Measurements from ENCODE around the gene STAT5B. TPM values are rescaled to one million over a fixed set of nuclear protein-coding genes. Genes with fewer than 3 reads are reported as not detected.
A peak's percentile ranks its signal among the peaks of the same experiment; 100 is the strongest.
"Not testable (repeated sequence)": the region's sequence is repeated elsewhere in the genome, so short reads cannot be mapped to it uniquely, and the experiment has no call there.

STAT5B gene
- total and polyA plus RNA-seq, 4 experiments from 2014 or later: 91.3 to 261 (median 195) TPM

- H3K9me3 ChIP-seq (ENCODE audit: control insufficient read depth in 1 of 2, low read length in 2 of 2): no peaks in the 10 kb centered on the region
- Mint-ChIP-seq H3K4me1 (peaks cover 6 to 27% (median 16%) of the 10 kb centered on the region in 4 donors), H3K27me3 (no peaks in the 10 kb centered on the region), H3K27ac (peak overlapping the region in 6 of 7 donors; percentile 39 to 91 (median 60)), H3K9me3 (no peaks in the 10 kb centered on the region), H3K4me3 (peak overlapping the region in 2 of 8 donors; percentile 17 to 35), H3K36me3 (peaks cover 52 to 75% of the 10 kb centered on the region in 2 donors)
- H3K27ac ChIP-seq (ENCODE audit: low read depth, low read length): no peak overlapping the region
- intact Hi-C loops (cut with micrococcal nuclease): no loop called here
- H3K27me3 ChIP-seq (ENCODE audit: insufficient read depth, low read length): no peaks in the 10 kb centered on the region
- peaks cover 75% of the 10 kb centered on the region for H3K36me3 ChIP-seq (ENCODE audit: insufficient read depth, low read length)
- POLR2A ChIA-PET (ENCODE audit: partially characterized antibody): interaction anchor here (4.2 kb wide), 1 partner anchor 16 kb away, joined by 19 read pairs; the partner anchor contains the start of gene STAT5A
- no peak for DNase-seq
- no peak overlapping the region for H3K4me3 ChIP-seq (ENCODE audit: low read length in 2 of 2)
- CTCF ChIA-PET (ENCODE audit: partially characterized antibody): interaction anchor here (0.8 to 3.2 kb wide), 4 partner anchors 8 to 82 kb away, joined by 3 to 18 read pairs (median 7); no protein-coding TSS in a partner anchor
- H3K4me1 ChIP-seq (ENCODE audit: insufficient read depth, low read length): peaks cover 7% of the 10 kb centered on the region
These were observed 28.2 kb upstream of the STAT5B start for GRCh38 chr17:42304187-42305030.

GRCh38 chr17:42303694-42304093 is 27.5 kb upstream of the STAT5B start:
- CTCF ChIA-PET (ENCODE audit: partially characterized antibody): interaction anchor here (0.8 to 3.2 kb wide), 3 partner anchors 9 to 36 kb away, joined by 3 to 18 read pairs (median 4); no protein-coding TSS in a partner anchor
- no peaks in the 10 kb centered on the region for H3K27me3 Mint-ChIP-seq
- DNase-seq: no peak
- H3K27me3 ChIP-seq (ENCODE audit: insufficient read depth, low read length): no peaks in the 10 kb centered on the region
- no peaks in the 10 kb centered on the region for H3K9me3 ChIP-seq (ENCODE audit: control insufficient read depth in 1 of 2, low read length in 2 of 2)
- H3K4me1 ChIP-seq (ENCODE audit: insufficient read depth, low read length): peaks cover 7% of the 10 kb centered on the region
- H3K4me3 ChIP-seq (ENCODE audit: low read length in 2 of 2): no peak overlapping the region
- POLR2A ChIA-PET (ENCODE audit: partially characterized antibody): interaction anchor here (0.6 to 4.2 kb wide), 3 partner anchors 8 to 112 kb away, joined by 3 to 19 read pairs (median 3); partner anchors contain the start of gene STAT5A
- peak overlapping the region in 3 of 7 donors; percentile 61 to 70 (median 68) for H3K27ac Mint-ChIP-seq
- no peak overlapping the region for H3K4me3 Mint-ChIP-seq
- H3K36me3 ChIP-seq (ENCODE audit: insufficient read depth, low read length): peaks cover 74% of the 10 kb centered on the region
- intact Hi-C loops (cut with micrococcal nuclease): no loop called here
- H3K4me1 Mint-ChIP-seq: peaks cover 6 to 27% (median 15%) of the 10 kb centered on the region in 4 donors
- no peaks in the 10 kb centered on the region for H3K9me3 Mint-ChIP-seq
- no peak overlapping the region for H3K27ac ChIP-seq (ENCODE audit: low read depth, low read length)
- peaks cover 52 to 71% of the 10 kb centered on the region in 2 donors for H3K36me3 Mint-ChIP-seq

DNA sequence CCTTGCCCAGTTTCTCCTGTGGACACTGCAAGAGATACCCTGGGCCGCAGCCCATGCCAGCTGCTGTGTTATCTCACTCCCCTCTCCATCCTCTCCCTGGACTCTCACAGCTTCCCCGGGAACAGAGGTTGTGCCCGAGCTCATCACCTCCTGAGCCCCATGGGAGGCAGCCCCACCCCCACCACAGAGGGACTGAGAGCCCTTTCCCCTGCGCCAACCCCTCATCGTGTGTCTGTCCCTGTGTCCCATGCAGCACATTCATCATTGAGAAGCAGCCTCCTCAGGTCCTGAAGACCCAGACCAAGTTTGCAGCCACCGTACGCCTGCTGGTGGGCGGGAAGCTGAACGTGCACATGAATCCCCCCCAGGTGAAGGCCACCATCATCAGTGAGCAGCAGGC is 24.8 kb upstream of the STAT5B start:
- H3K4me1 ChIP-seq (ENCODE audit: insufficient read depth, low read length): peaks cover 6% of the 10 kb centered on the region
- Mint-ChIP-seq H3K27me3 (no peaks in the 10 kb centered on the region), H3K4me1 (peaks cover 5 to 25% (median 14%) of the 10 kb centered on the region in 4 donors), H3K9me3 (no peaks in the 10 kb centered on the region), H3K4me3 (no peak overlapping the region), H3K27ac (peak overlapping the region in 2 of 7 donors; percentile 42 to 67), H3K36me3 (peaks cover 48 to 63% of the 10 kb centered on the region in 2 donors)
- H3K4me3 ChIP-seq (ENCODE audit: low read length in 2 of 2): no peak overlapping the region
- no peak for DNase-seq
- peaks cover 61% of the 10 kb centered on the region for H3K36me3 ChIP-seq (ENCODE audit: insufficient read depth, low read length)
- H3K27me3 ChIP-seq (ENCODE audit: insufficient read depth, low read length): no peaks in the 10 kb centered on the region
- ChIA-PET CTCF (ENCODE audit: partially characterized antibody) (interaction anchor here (1.0 to 3.2 kb wide), 2 partner anchors 11 to 78 kb away, joined by 3 to 18 read pairs; no protein-coding TSS in a partner anchor), POLR2A (ENCODE audit: partially characterized antibody) (interaction anchor here (4.2 kb wide), 1 partner anchor 12 kb away, joined by 19 read pairs; the partner anchor contains the start of gene STAT5A)
- H3K27ac ChIP-seq (ENCODE audit: low read depth, low read length): no peak overlapping the region
- intact Hi-C loops (cut with micrococcal nuclease): no loop called here
- H3K9me3 ChIP-seq (ENCODE audit: control insufficient read depth in 1 of 2, low read length in 2 of 2): no peaks in the 10 kb centered on the region

GRCh38 chr17:42299913-42300312 is 23.7 kb upstream of the STAT5B start:
- H3K27ac Mint-ChIP-seq; H3K4me3 ChIP-seq (ENCODE audit: low read length in 2 of 2); H3K27me3 Mint-ChIP-seq; DNase-seq; H3K27ac ChIP-seq (ENCODE audit: low read depth, low read length); H3K27me3 ChIP-seq (ENCODE audit: insufficient read depth, low read length); H3K9me3 ChIP-seq (ENCODE audit: control insufficient read depth in 1 of 2, low read length in 2 of 2); H3K4me3 Mint-ChIP-seq; intact Hi-C loops (cut with micrococcal nuclease); H3K9me3 Mint-ChIP-seq; CTCF ChIA-PET (ENCODE audit: partially characterized antibody); H3K4me1 ChIP-seq (ENCODE audit: insufficient read depth, low read length): not testable (repeated sequence)
- H3K4me1 Mint-ChIP-seq: peaks cover 5 to 21% (median 15%) of the 10 kb centered on the region in 4 donors
- H3K36me3 Mint-ChIP-seq: peaks cover 56 to 71% of the 10 kb centered on the region in 2 donors
- H3K36me3 ChIP-seq (ENCODE audit: insufficient read depth, low read length): peaks cover 66% of the 10 kb centered on the region
- POLR2A ChIA-PET (ENCODE audit: partially characterized antibody): interaction anchor here (0.5 kb wide), 1 partner anchor 13 kb away, joined by 3 read pairs; no protein-coding TSS in a partner anchor

- DNase-seq; H3K9me3 Mint-ChIP-seq; H3K9me3 ChIP-seq (ENCODE audit: control insufficient read depth in 1 of 2, low read length in 2 of 2); H3K4me3 Mint-ChIP-seq; H3K27me3 ChIP-seq (ENCODE audit: insufficient read depth, low read length); intact Hi-C loops (cut with micrococcal nuclease); H3K4me3 ChIP-seq (ENCODE audit: low read length in 2 of 2); H3K27ac Mint-ChIP-seq; H3K27ac ChIP-seq (ENCODE audit: low read depth, low read length); H3K4me1 ChIP-seq (ENCODE audit: insufficient read depth, low read length); H3K27me3 Mint-ChIP-seq: not testable (repeated sequence)
- ChIA-PET POLR2A (ENCODE audit: partially characterized antibody) (interaction anchor here (0.5 to 1.2 kb wide), 2 partner anchors 10 to 12 kb away, joined by 3 read pairs; no protein-coding TSS in a partner anchor), CTCF (ENCODE audit: partially characterized antibody) (interaction anchor here (1.3 kb wide), 1 partner anchor 10 kb away, joined by 4 read pairs; no protein-coding TSS in a partner anchor)
- H3K4me1 Mint-ChIP-seq: peaks cover 5 to 15% (median 11%) of the 10 kb centered on the region in 4 donors
- H3K36me3 ChIP-seq (ENCODE audit: insufficient read depth, low read length): peaks cover 66% of the 10 kb centered on the region
- peaks cover 52 to 70% of the 10 kb centered on the region in 2 donors for H3K36me3 Mint-ChIP-seq
These were observed 23.2 kb upstream of the STAT5B start for GRCh38 chr17:42299361-42299760.

DNA sequence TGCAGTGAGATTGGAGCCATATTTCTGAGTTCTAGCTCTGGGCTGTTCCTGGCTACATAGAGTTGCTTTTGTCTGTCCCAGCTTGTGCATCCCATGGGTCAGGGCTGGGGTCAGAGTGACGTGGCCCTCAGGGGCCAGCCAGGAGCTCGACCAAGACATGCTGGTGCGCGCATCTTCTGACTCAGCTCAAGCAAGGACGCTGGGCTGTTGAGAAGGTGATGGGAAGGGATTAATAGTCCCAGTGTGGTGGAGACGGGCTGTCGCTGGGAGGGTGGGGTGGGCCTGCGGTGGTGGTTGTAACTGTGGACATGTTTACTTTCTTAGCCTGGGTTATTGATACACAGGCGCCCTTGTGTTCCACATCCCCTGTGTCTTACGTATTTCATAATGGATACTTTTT is 21.6 kb upstream of the STAT5B start:
- H3K9me3 Mint-ChIP-seq; H3K4me3 ChIP-seq (ENCODE audit: low read length in 2 of 2); H3K9me3 ChIP-seq (ENCODE audit: control insufficient read depth in 1 of 2, low read length in 2 of 2); H3K27me3 Mint-ChIP-seq; H3K27ac Mint-ChIP-seq; intact Hi-C loops (cut with micrococcal nuclease); H3K27ac ChIP-seq (ENCODE audit: low read depth, low read length); H3K27me3 ChIP-seq (ENCODE audit: insufficient read depth, low read length); H3K4me1 ChIP-seq (ENCODE audit: insufficient read depth, low read length); DNase-seq; H3K4me3 Mint-ChIP-seq: not testable (repeated sequence)
- H3K36me3 ChIP-seq (ENCODE audit: insufficient read depth, low read length): peaks cover 63% of the 10 kb centered on the region
- peaks cover 9 to 12% (median 10%) of the 10 kb centered on the region in 4 donors for H3K4me1 Mint-ChIP-seq
- ChIA-PET CTCF (ENCODE audit: partially characterized antibody) (interaction anchor here (1.3 to 3.0 kb wide), 3 partner anchors 12 to 76 kb away, joined by 4 to 8 read pairs (median 7); no protein-coding TSS in a partner anchor), POLR2A (ENCODE audit: partially characterized antibody) (interaction anchor here (1.4 kb wide), 1 partner anchor 9 kb away, joined by 4 read pairs; the partner anchor contains the start of gene STAT5A)
- H3K36me3 Mint-ChIP-seq: peaks cover 45 to 64% of the 10 kb centered on the region in 2 donors

DNA sequence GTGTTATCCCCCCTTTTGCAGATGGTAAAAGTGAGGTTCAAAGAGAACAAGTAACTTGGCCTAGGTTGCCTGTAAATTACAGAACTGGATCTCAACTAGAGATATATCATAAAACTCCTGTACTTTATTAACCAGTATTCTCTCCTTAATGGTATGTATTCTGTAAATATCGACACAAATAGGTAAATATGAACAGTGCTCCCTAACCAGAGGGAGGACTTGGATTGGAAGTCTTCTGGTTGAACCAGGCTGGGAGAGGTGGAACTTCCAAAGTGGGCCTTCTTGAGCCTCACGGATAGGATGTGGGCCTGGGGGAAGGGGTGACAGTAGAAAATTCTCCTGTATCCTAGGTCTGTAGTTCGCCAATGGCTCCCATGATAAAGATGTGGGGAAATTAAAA is 19.8 kb upstream of the STAT5B start:
- Histone ChIP-seq H3K4me3 (ENCODE audit: low read length in 2 of 2) (no peak overlapping the region), H3K4me1 (ENCODE audit: insufficient read depth, low read length) (peaks cover 2% of the 10 kb centered on the region), H3K27me3 (ENCODE audit: insufficient read depth, low read length) (no peaks in the 10 kb centered on the region), H3K27ac (ENCODE audit: low read depth, low read length) (no peak overlapping the region), H3K36me3 (ENCODE audit: insufficient read depth, low read length) (peaks cover 48% of the 10 kb centered on the region), H3K9me3 (ENCODE audit: control insufficient read depth in 1 of 2, low read length in 2 of 2) (no peaks in the 10 kb centered on the region)
- H3K9me3 Mint-ChIP-seq: no peaks in the 10 kb centered on the region
- H3K27ac Mint-ChIP-seq: peak overlapping the region in 1 of 7 donors; percentile 66
- ChIA-PET CTCF (ENCODE audit: partially characterized antibody) (interaction anchor here (3.0 kb wide), 1 partner anchor 18 kb away, joined by 7 read pairs; no protein-coding TSS in a partner anchor), POLR2A (ENCODE audit: partially characterized antibody) (no interaction called here)
- DNase-seq: no peak
- H3K4me1 Mint-ChIP-seq: peaks cover 14 to 17% (median 15%) of the 10 kb centered on the region in 4 donors
- peaks cover 35 to 59% of the 10 kb centered on the region in 2 donors for H3K36me3 Mint-ChIP-seq
- no peak overlapping the region for H3K4me3 Mint-ChIP-seq
- H3K27me3 Mint-ChIP-seq: no peaks in the 10 kb centered on the region
- intact Hi-C loops (cut with micrococcal nuclease): no loop called here
